SK-N-SH (cell line): ENCODE measurements around the gene SAMM50. TPM values are rescaled to one million over a fixed set of nuclear protein-coding genes. Genes with fewer than 3 reads are reported as not detected.

ENCODE experiments used
- CTCF ChIA-PET: fragments of 300-600, 350-600 bp; formaldehyde crosslinking; extraction: SDS; loops from one replicate; lab custom pipeline; 2021; lab: Yijun Ruan, JAX
- POLR2A ChIA-PET: fragments of 350-600 bp; sonication (Branson Sonifier 250); formaldehyde crosslinking; extraction: SDS; loops from one replicate; lab custom pipeline; 2020; ENCODE audit warnings: antibody characterized with exemption, inconsistent platforms; lab: Yijun Ruan, JAX
- DNase-seq: peaks from one replicate; pipeline ENCODE4 v3.0.0; 2012
- H2AFZ ChIP-seq: fragments of 200-600 bp; sonication (generic); 2 replicates; pipeline ENCODE4 v1.8.1; 2016; ENCODE audit warnings: antibody characterized with exemption, mild to moderate bottlenecking, low read depth
- H3F3A ChIP-seq: fragments of 200-600 bp; sonication (generic); replicated peaks from 2 replicates; pipeline ENCODE3; 2016; ENCODE audit warnings: antibody characterized with exemption, mild to moderate bottlenecking; ENCODE audit not compliant: insufficient read depth
- H3K27ac ChIP-seq, 2 experiments: fragments of 200-500 bp in 1 of 2; fragments of 200-600 bp in 1 of 2; sonication (Bioruptor generic) in 1 of 2; sonication (generic), shearing (Covaris generic) in 1 of 2; 2 replicates each; pipeline versions ENCODE4 v1.5.1 to v1.6.1; 2014 to 2016; ENCODE audit warnings: low read depth in 2 of 2, inconsistent platforms in 1 of 2, low read length in 1 of 2, mild to moderate bottlenecking in 1 of 2, mixed read lengths in 1 of 2
- H3K27me3 ChIP-seq: fragments of 200-600 bp; sonication (generic), shearing (Covaris generic); 2 replicates; pipeline ENCODE4 v1.6.1; 2016; ENCODE audit warnings: mixed run types; ENCODE audit not compliant: insufficient read depth
- H3K36me3 ChIP-seq, 2 experiments: fragments of 200-500 bp in 1 of 2; fragments of 200-600 bp in 1 of 2; sonication (Bioruptor generic) in 1 of 2; sonication (generic) in 1 of 2; replicated peaks in 1 of 2; 2 replicates each; pipeline versions ENCODE3 to v1.5.1; 2014 to 2016; ENCODE audit warnings: low read length in 1 of 2, mild to moderate bottlenecking in 1 of 2; ENCODE audit not compliant: insufficient read depth in 2 of 2, control insufficient read depth in 1 of 2
- H3K4me1 ChIP-seq, 2 experiments: fragments of 200-500 bp in 1 of 2; fragments of 200-600 bp in 1 of 2; sonication (Bioruptor generic) in 1 of 2; sonication (generic), shearing (Covaris generic) in 1 of 2; 2 replicates each; pipeline versions ENCODE4 v1.5.1 to v1.6.1; 2014 to 2016; ENCODE audit warnings: low read depth in 1 of 2, low read length in 1 of 2, mixed run types in 1 of 2; ENCODE audit not compliant: insufficient read depth in 2 of 2, control insufficient read depth in 1 of 2
- H3K4me2 ChIP-seq: fragments of 200-600 bp; sonication (generic), shearing (Covaris generic); 2 replicates; pipeline ENCODE4 v1.6.1; 2017; ENCODE audit warnings: mixed run types
- H3K4me3 ChIP-seq, 2 experiments: fragments of 200-500 bp in 1 of 2; fragments of 200-600 bp in 1 of 2; sonication (Bioruptor generic) in 1 of 2; sonication (generic), shearing (Covaris generic) in 1 of 2; 2 replicates each; pipeline versions ENCODE4 v1.5.1 to v1.8.1; 2014 to 2016; ENCODE audit warnings: low read depth in 2 of 2, inconsistent platforms in 1 of 2, low read length in 1 of 2, mild to moderate bottlenecking in 1 of 2, mixed read lengths in 1 of 2, moderate library complexity in 1 of 2
- H3K79me2 ChIP-seq: fragments of 200-600 bp; sonication (generic); 2 replicates; pipeline ENCODE4 v1.8.1; 2017; ENCODE audit warnings: mild to moderate bottlenecking; ENCODE audit not compliant: insufficient read depth
- H3K9ac ChIP-seq: fragments of 200-600 bp; sonication (generic); 2 replicates; pipeline ENCODE4 v1.6.1; 2017; ENCODE audit warnings: mixed run types
- H3K9me2 ChIP-seq: fragments of 200-600 bp; sonication (generic); 2 replicates; pipeline ENCODE4 v1.6.1; 2017; ENCODE audit warnings: mixed run types
- H3K9me3 ChIP-seq: fragments of 200-600 bp; sonication (generic); 2 replicates; pipeline ENCODE4 v1.6.1; 2017; ENCODE audit warnings: mixed run types, mild to moderate bottlenecking, moderate library complexity
- H4K20me1 ChIP-seq: fragments of 200-600 bp; sonication (generic); 2 replicates; pipeline ENCODE4 v1.6.1; 2017; ENCODE audit warnings: mild to moderate bottlenecking, mixed run types; ENCODE audit not compliant: insufficient read depth
- CTCF ChIP-seq: fragments of 200-600 bp; sonication (generic); IDR thresholded peaks from 2 replicates; pipeline ENCODE4 v1.6.1; 2017; ENCODE audit warnings: antibody characterized with exemption, mild to moderate bottlenecking, moderate library complexity
- FOSL2 ChIP-seq: IDR thresholded peaks from 2 replicates; pipeline ENCODE4 v1.4.0; 2012; ENCODE audit warnings: low read depth, mild to moderate bottlenecking, moderate library complexity, borderline replicate concordance
- FOXJ3 ChIP-seq: sonication (generic); formaldehyde crosslinking; IDR thresholded peaks from 2 replicates; pipeline ENCODE4 v1.5.1; 2020; ENCODE audit warnings: mild to moderate bottlenecking, missing genetic modification reagents
- JUND ChIP-seq: IDR thresholded peaks from 2 replicates; pipeline ENCODE4 v1.4.0; 2012
- NFIC ChIP-seq: IDR thresholded peaks from 2 replicates; pipeline ENCODE4 v1.4.0; 2012; ENCODE audit warnings: borderline replicate concordance
- PBX3 ChIP-seq: IDR thresholded peaks from 2 replicates; pipeline ENCODE4; 2012
- RCOR1 ChIP-seq: fragments of 150-350 bp; IDR thresholded peaks from 2 replicates; pipeline ENCODE4 v1.6.1; 2017; ENCODE audit warnings: antibody characterized with exemption, low read length
- SIN3A ChIP-seq: IDR thresholded peaks from 2 replicates; pipeline ENCODE4 v1.6.1; 2012; ENCODE audit warnings: low read depth, mild to moderate bottlenecking, low read length, moderate library complexity, borderline replicate concordance
- ZBTB33 ChIP-seq: IDR thresholded peaks from 2 replicates; pipeline ENCODE4 v1.4.0; 2012; ENCODE audit warnings: low read depth, borderline replicate concordance
- WGBS: methylation state at CpG from one replicate; pipeline ENCODE4 v1.1.6; 2017; ENCODE audit warnings: low lambda C conversion rate; 5-methylcytosine and 5-hydroxymethylcytosine counted together
- polyA plus RNA-seq, 3 experiments: library from polyadenylated mRNA; depleted of rRNA; stranded (reverse); fragments of >200 nt; gene quantifications; 2 replicates each; pipeline ENCODE4 v1.2.3, GENCODE V29; 2012

SAMM50 gene
- polyA plus RNA-seq, 1 of the 3 experiments (the other 2 are of a cell fraction), result 49.6 TPM

- no peak for DNase-seq
- POLR2A ChIA-PET, result no interaction called here
- H2AFZ ChIP-seq, result no peak overlapping the region
- H3K9me2 ChIP-seq, result no peaks in the 10 kb centered on the region
- H3K79me2 ChIP-seq, result peaks cover 10% of the 10 kb centered on the region; the same call in 1 of the 2 replicates
- H3F3A ChIP-seq, result no peaks in the 10 kb centered on the region
- no peak for TF ChIP-seq RCOR1
- TF ChIP-seq PBX3, result no peak
- no peak for TF ChIP-seq JUND
- no peak for TF ChIP-seq NFIC
- no peak for TF ChIP-seq FOXJ3 (CRISPR knock-in tag)
- no peaks in the 10 kb centered on the region for H3K27me3 ChIP-seq
- H3K9me3 ChIP-seq, result no peaks in the 10 kb centered on the region
- no peak overlapping the region for H3K4me2 ChIP-seq
- no peaks in the 10 kb centered on the region for H3K36me3 ChIP-seq
- no peak overlapping the region for H3K4me3 ChIP-seq
- peaks cover 0 to 3% of the 10 kb centered on the region in 2 experiments; a peak in 1 of 4 replicates for H3K4me1 ChIP-seq
- CTCF ChIA-PET, result interaction anchor here (2.1 kb wide), 1 partner anchor 39 kb away, joined by 9 read pairs; no protein-coding TSS in a partner anchor
- H3K9ac ChIP-seq, result no peak overlapping the region
- no peaks in the 10 kb centered on the region; the same call in 1 of the 2 replicates for H4K20me1 ChIP-seq
- H3K27ac ChIP-seq, result no peak overlapping the region
- 90% methylated on average over 13 of the region's 14 CpGs for WGBS
These were observed 77.0 kb downstream of the SAMM50 start for GRCh38 chr22:44032126-44032730.

GRCh38 chr22:44033287-44033686 lies 78.0 kb downstream of the SAMM50 start:
- Histone ChIP-seq H3K79me2 (peaks cover 10% of the 10 kb centered on the region; the same call in 1 of the 2 replicates), H3K9me2 (no peaks in the 10 kb centered on the region), H3K36me3 (no peaks in the 10 kb centered on the region), H3K27me3 (no peaks in the 10 kb centered on the region), H3K4me1 (peaks cover 0 to 9% of the 10 kb centered on the region in 2 experiments; a peak in 3 of 4 replicates), H3K4me3 (no peak overlapping the region), H3K4me2 (no peak overlapping the region), H3K9ac (no peak overlapping the region), H3F3A (peaks cover 10% of the 10 kb centered on the region), H4K20me1 (no peaks in the 10 kb centered on the region; the same call in 1 of the 2 replicates), H2AFZ (no peak overlapping the region), H3K9me3 (no peaks in the 10 kb centered on the region), H3K27ac (no peak overlapping the region)
- 90% methylated on average over 5 of the region's 7 CpGs for WGBS
- DNase-seq, result no peak
- ChIA-PET CTCF (interaction anchor here (2.1 kb wide), 1 partner anchor 40 kb away, joined by 9 read pairs; no protein-coding TSS in a partner anchor), POLR2A (no interaction called here)
- TF ChIP-seq CTCF, result no peak
- no peak for TF ChIP-seq SIN3A
- TF ChIP-seq FOSL2, result no peak
- TF ChIP-seq ZBTB33, result no peak
